NT2/D1 (cell line): Measurements from ENCODE around the gene DDX47.

ENCODE experiments used
- SUZ12 ChIP-seq: IDR thresholded peaks from 2 replicates; pipeline ENCODE4 v1.6.1; 2011; ENCODE audit not compliant: insufficient read length, insufficient read depth; ENCODE audit errors: extremely low read depth
- YY1 ChIP-seq: IDR thresholded peaks from 2 replicates; pipeline ENCODE4 v1.6.1; 2011; ENCODE audit not compliant: insufficient read length, insufficient read depth
- ZNF274 ChIP-seq: IDR thresholded peaks from 2 replicates; pipeline ENCODE4 v1.6.1; 2011; ENCODE audit warnings: mild to moderate bottlenecking, low read depth, low read length

GRCh38 chr12:12813120-12814101, at the start of gene DDX47:
- TF ChIP-seq ZNF274 (no peak), SUZ12 (no peak), YY1 (peak; percentile 96)
